WTC11 (cell line): ENCODE data around the gene JAML. TPM values are rescaled to one million over a fixed set of nuclear protein-coding genes. Genes with fewer than 3 reads are reported as not detected.

Experiments used
- ATAC-seq: fragments of 200-7000 bp; cut with Tn5 transposase; 2 replicates; pipeline ENCODE4 v1.10.0; 2021; ENCODE audit warnings: mild to moderate bottlenecking, moderate library complexity
- CTCF ChIA-PET: fragments of 300-600 bp; sonication (Branson Sonifier 250); formaldehyde crosslinking; loops from one replicate; lab custom pipeline; 2021; ENCODE audit warnings: antibody characterized with exemption; lab: Charles Lee
- POLR2A ChIA-PET: fragments of 350-600 bp; sonication (Branson Sonifier 250); formaldehyde crosslinking; loops from one replicate; lab custom pipeline; 2021; ENCODE audit warnings: antibody characterized with exemption; lab: Charles Lee
- DNase-seq: peaks from one replicate; pipeline ENCODE4 v3.0.0; 2021; ENCODE audit warnings: low spot score
- H3K27ac Mint-ChIP-seq: 2 replicates; pipeline ENCODE4 v1.8.0; 2021; ENCODE audit warnings: mixed read lengths
- H3K27me3 Mint-ChIP-seq: 2 replicates; pipeline ENCODE4 v1.8.0; 2021; ENCODE audit warnings: low read depth, mild to moderate bottlenecking, moderate library complexity, mixed read lengths
- H3K36me3 Mint-ChIP-seq: 2 replicates; pipeline ENCODE4 v1.8.0; 2021; ENCODE audit warnings: mixed read lengths
- H3K4me1 Mint-ChIP-seq: 2 replicates; pipeline ENCODE4 v1.8.0; 2022; ENCODE audit warnings: mixed read lengths
- H3K4me3 Mint-ChIP-seq: 2 replicates; pipeline ENCODE4 v1.8.0; 2021; ENCODE audit warnings: mild to moderate bottlenecking, moderate library complexity, mixed read lengths
- H3K9me3 Mint-ChIP-seq: 2 replicates; pipeline ENCODE4 v1.8.0; 2021; ENCODE audit warnings: mixed read lengths
- ATF6 ChIP-seq: sonication (generic); formaldehyde crosslinking; IDR thresholded peaks from 2 replicates; pipeline ENCODE4 v1.8.1; 2023; ENCODE audit warnings: mild to moderate bottlenecking, missing genetic modification reagents
- ELF4 ChIP-seq: sonication (generic); formaldehyde crosslinking; IDR thresholded peaks from 2 replicates; pipeline ENCODE4 v1.8.1; 2022; ENCODE audit warnings: low read depth, mild to moderate bottlenecking, moderate library complexity, missing genetic modification reagents
- ERG ChIP-seq: fragments of 250-450 bp; sonication (Bioruptor Pico); IDR thresholded peaks from 2 replicates; pipeline ENCODE4 v1.8.0; 2021; ENCODE audit warnings: mild to moderate bottlenecking
- MYBL2 ChIP-seq: sonication (generic); formaldehyde crosslinking; IDR thresholded peaks from 2 replicates; pipeline ENCODE4 v1.8.1; 2023; ENCODE audit warnings: mild to moderate bottlenecking, moderate library complexity, missing genetic modification reagents
- NFE2L1 ChIP-seq: sonication (generic); formaldehyde crosslinking; IDR thresholded peaks from 2 replicates; pipeline ENCODE4 v1.8.1; 2023; ENCODE audit warnings: missing genetic modification reagents
- OVOL2 ChIP-seq: fragments of 250-450 bp; sonication (Bioruptor Pico); IDR thresholded peaks from 2 replicates; pipeline ENCODE4 v1.9.0; 2021; ENCODE audit warnings: mild to moderate bottlenecking, borderline replicate concordance
- PRDM15 ChIP-seq: sonication (generic); formaldehyde crosslinking; IDR thresholded peaks from 2 replicates; pipeline ENCODE4 v1.8.0; 2022; ENCODE audit warnings: missing genetic modification reagents
- TEAD4 ChIP-seq: sonication (generic); formaldehyde crosslinking; IDR thresholded peaks from 2 replicates; pipeline ENCODE4 v1.8.0; 2022; ENCODE audit warnings: mild to moderate bottlenecking, missing genetic modification reagents
- ZNF232 ChIP-seq: sonication (generic); formaldehyde crosslinking; IDR thresholded peaks from 2 replicates; pipeline ENCODE4 v1.8.0; 2022; ENCODE audit warnings: mild to moderate bottlenecking, missing genetic modification reagents
- total RNA-seq: library from RNA; stranded (reverse); gene quantifications from 3 replicates; pipeline ENCODE4 v1.2.3, GENCODE V29; 2021
- TF ChIP-seq, protein P1 (sequence below): fragments of 250-450 bp; sonication (Bioruptor Pico); conservative IDR thresholded peaks from 2 replicates; pipeline ENCODE4 v1.9.0; 2021; ENCODE audit warnings: mild to moderate bottlenecking
- TF ChIP-seq, protein P2 (sequence below): fragments of 250-450 bp; sonication (Bioruptor Pico); IDR thresholded peaks from 2 replicates; pipeline ENCODE4 v1.9.0; 2021; ENCODE audit warnings: mild to moderate bottlenecking, borderline replicate concordance
- TF ChIP-seq, protein P3 (sequence below): sonication (generic); formaldehyde crosslinking; IDR thresholded peaks from 2 replicates; pipeline ENCODE4 v1.8.0; 2023; ENCODE audit warnings: missing genetic modification reagents, mild to moderate bottlenecking, borderline replicate concordance
- TF ChIP-seq, protein P4 (sequence below): sonication (generic); formaldehyde crosslinking; IDR thresholded peaks from 2 replicates; pipeline ENCODE4 v1.8.1; 2022; ENCODE audit warnings: mild to moderate bottlenecking, missing genetic modification reagents, moderate library complexity, borderline replicate concordance

JAML gene
- total RNA-seq, 1 experiment from 2014 or later = 0.24 TPM

GRCh38 chr11:118240999-118241763, 16.4 kb upstream of the JAML start (continued):
- TF ChIP-seq, protein P1, sequence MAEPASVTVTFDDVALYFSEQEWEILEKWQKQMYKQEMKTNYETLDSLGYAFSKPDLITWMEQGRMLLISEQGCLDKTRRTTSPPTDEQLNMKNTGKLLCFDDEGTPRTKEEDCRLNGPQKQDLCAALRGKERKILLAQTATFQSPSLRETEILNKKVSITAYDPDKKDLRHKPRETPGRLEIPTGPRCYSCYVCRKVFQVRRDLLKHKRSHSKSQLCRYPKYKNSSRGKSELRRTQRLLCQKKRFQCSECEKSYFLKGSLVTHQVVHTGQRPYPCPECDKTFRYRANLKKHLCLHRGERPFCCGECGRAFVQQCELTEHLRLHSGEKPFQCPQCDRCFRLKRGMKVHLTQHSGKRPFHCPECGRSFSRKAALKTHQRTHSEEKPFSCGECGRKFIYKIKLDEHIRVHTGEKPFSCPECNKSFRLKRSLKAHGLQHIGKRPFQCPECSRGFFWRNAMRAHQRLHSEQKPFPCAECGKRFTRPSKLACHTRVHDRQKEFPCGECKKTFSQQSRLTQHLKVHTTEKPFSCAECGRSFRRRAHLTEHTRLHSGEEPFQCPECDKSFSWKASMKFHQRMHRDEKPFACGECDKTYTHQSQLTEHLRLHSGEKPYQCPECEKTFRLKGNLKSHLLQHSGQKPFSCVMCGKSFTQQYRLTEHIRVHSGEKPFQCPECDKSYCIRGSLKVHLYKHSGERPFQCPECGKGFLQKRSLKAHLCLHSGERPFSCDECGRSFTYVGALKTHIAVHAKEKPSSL = no peak
- TF ChIP-seq, protein P2, sequence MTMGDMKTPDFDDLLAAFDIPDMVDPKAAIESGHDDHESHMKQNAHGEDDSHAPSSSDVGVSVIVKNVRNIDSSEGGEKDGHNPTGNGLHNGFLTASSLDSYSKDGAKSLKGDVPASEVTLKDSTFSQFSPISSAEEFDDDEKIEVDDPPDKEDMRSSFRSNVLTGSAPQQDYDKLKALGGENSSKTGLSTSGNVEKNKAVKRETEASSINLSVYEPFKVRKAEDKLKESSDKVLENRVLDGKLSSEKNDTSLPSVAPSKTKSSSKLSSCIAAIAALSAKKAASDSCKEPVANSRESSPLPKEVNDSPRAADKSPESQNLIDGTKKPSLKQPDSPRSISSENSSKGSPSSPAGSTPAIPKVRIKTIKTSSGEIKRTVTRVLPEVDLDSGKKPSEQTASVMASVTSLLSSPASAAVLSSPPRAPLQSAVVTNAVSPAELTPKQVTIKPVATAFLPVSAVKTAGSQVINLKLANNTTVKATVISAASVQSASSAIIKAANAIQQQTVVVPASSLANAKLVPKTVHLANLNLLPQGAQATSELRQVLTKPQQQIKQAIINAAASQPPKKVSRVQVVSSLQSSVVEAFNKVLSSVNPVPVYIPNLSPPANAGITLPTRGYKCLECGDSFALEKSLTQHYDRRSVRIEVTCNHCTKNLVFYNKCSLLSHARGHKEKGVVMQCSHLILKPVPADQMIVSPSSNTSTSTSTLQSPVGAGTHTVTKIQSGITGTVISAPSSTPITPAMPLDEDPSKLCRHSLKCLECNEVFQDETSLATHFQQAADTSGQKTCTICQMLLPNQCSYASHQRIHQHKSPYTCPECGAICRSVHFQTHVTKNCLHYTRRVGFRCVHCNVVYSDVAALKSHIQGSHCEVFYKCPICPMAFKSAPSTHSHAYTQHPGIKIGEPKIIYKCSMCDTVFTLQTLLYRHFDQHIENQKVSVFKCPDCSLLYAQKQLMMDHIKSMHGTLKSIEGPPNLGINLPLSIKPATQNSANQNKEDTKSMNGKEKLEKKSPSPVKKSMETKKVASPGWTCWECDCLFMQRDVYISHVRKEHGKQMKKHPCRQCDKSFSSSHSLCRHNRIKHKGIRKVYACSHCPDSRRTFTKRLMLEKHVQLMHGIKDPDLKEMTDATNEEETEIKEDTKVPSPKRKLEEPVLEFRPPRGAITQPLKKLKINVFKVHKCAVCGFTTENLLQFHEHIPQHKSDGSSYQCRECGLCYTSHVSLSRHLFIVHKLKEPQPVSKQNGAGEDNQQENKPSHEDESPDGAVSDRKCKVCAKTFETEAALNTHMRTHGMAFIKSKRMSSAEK (CRISPR knock-in tag) = no peak
- TF ChIP-seq NFE2L1 (no peak), ERG (no peak)

GRCh38 chr11:118239509-118240205, 14.8 kb upstream of the JAML start:
- CTCF ChIA-PET = interaction anchor here (1.0 to 1.7 kb wide), 4 partner anchors 28 to 56 kb away, joined by 3 to 9 read pairs (median 4); no protein-coding TSS in a partner anchor
- H3K4me1 Mint-ChIP-seq = peaks cover 20% of the 10 kb centered on the region
- POLR2A ChIA-PET = no interaction called here
- DNase-seq (no peak), ATAC-seq (no peak)
- no peaks in the 10 kb centered on the region for H3K36me3 Mint-ChIP-seq
- no peak overlapping the region for H3K4me3 Mint-ChIP-seq
- no peak overlapping the region for H3K27ac Mint-ChIP-seq
- peaks cover 15% of the 10 kb centered on the region for H3K27me3 Mint-ChIP-seq
- H3K9me3 Mint-ChIP-seq = no peaks in the 10 kb centered on the region
- TF ChIP-seq PRDM15 (no peak), TEAD4 (CRISPR knock-in tag) (no peak), ELF4 (no peak), OVOL2 (CRISPR knock-in tag) (no peak), MYBL2 (CRISPR knock-in tag) (no peak), ATF6 (no peak), ZNF232 (CRISPR knock-in tag) (no peak)
- TF ChIP-seq, protein P3, sequence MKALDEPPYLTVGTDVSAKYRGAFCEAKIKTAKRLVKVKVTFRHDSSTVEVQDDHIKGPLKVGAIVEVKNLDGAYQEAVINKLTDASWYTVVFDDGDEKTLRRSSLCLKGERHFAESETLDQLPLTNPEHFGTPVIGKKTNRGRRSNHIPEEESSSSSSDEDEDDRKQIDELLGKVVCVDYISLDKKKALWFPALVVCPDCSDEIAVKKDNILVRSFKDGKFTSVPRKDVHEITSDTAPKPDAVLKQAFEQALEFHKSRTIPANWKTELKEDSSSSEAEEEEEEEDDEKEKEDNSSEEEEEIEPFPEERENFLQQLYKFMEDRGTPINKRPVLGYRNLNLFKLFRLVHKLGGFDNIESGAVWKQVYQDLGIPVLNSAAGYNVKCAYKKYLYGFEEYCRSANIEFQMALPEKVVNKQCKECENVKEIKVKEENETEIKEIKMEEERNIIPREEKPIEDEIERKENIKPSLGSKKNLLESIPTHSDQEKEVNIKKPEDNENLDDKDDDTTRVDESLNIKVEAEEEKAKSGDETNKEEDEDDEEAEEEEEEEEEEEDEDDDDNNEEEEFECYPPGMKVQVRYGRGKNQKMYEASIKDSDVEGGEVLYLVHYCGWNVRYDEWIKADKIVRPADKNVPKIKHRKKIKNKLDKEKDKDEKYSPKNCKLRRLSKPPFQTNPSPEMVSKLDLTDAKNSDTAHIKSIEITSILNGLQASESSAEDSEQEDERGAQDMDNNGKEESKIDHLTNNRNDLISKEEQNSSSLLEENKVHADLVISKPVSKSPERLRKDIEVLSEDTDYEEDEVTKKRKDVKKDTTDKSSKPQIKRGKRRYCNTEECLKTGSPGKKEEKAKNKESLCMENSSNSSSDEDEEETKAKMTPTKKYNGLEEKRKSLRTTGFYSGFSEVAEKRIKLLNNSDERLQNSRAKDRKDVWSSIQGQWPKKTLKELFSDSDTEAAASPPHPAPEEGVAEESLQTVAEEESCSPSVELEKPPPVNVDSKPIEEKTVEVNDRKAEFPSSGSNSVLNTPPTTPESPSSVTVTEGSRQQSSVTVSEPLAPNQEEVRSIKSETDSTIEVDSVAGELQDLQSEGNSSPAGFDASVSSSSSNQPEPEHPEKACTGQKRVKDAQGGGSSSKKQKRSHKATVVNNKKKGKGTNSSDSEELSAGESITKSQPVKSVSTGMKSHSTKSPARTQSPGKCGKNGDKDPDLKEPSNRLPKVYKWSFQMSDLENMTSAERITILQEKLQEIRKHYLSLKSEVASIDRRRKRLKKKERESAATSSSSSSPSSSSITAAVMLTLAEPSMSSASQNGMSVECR = no peak
- TF ChIP-seq, protein P4, sequence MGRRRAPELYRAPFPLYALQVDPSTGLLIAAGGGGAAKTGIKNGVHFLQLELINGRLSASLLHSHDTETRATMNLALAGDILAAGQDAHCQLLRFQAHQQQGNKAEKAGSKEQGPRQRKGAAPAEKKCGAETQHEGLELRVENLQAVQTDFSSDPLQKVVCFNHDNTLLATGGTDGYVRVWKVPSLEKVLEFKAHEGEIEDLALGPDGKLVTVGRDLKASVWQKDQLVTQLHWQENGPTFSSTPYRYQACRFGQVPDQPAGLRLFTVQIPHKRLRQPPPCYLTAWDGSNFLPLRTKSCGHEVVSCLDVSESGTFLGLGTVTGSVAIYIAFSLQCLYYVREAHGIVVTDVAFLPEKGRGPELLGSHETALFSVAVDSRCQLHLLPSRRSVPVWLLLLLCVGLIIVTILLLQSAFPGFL (CRISPR knock-in tag) = no peak
